Measurements from ENCODE around the gene FGF14.

FGF14 gene

DNA sequence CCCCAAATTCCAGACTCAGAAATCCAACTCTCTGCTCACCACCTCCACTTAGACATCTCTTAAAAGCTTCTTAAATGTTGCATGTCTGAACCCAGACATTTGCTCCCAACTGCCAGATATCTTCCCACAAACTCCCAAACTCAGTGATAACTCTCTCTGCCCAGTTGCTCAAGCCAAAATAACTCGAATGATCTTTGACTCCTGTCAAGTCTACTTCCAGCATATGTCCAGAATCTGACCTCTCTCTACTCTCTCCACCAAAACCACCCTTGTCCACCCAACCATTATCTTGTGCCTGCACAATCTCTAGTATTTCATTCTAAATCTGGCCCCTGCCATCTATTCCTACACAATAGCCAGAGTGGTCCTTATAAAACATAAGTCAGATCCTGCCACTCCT lies 99.3 kb downstream of the FGF14 start:
- DNase-seq, result no peak

DNA sequence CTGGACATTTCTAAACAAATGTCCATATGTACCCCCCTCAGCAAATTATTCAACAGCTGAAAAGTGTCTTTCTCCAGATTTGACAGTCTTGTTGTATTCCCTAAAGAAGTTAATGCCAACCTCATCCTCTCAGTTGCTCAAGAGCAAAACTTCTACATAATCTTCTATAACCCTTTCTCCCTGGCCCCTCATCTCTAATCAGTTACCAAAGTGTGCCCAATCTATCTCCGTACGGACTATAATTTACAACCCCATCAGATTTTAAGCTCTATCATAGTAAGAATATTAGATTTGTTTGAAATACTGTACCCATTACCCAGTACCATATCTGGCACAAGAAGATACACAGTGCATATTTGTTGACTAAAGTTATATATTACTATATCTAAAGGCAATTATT lies 101.5 kb downstream of the FGF14 start:
- no peak for DNase-seq

- DNase-seq, result no peak
Observed at GRCh38 chr13:102299366-102299765, 102.5 kb downstream of the FGF14 start.

- DNase-seq, result no peak
Observed at GRCh38 chr13:102298051-102298450, 103.8 kb downstream of the FGF14 start.

- DNase-seq, result no peak
Observed at GRCh38 chr13:102295316-102296048, 106.4 kb downstream of the FGF14 start.

GRCh38 chr13:102294407-102295018 lies 107.3 kb downstream of the FGF14 start:
- DNase-seq, result no peak

DNA sequence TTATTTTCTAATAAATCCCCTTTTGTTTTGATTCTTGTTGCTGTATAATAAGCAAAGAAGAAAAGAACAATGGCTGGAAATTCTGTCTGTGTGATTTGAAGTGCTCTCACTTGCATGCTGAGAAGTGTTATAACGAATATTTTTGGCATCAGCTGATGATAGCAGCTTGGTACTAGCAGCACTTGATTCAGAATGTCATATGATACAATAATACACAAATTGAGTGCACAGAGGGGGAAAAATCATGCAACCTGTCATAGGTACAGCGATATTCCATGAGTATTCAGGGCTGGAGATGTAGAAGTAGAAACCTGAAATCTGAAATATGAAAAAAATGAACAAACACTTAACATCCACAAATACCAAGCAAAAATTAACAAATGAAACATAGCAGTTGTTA lies 108.1 kb downstream of the FGF14 start:
- DNase-seq, result peak; percentile 59

DNA sequence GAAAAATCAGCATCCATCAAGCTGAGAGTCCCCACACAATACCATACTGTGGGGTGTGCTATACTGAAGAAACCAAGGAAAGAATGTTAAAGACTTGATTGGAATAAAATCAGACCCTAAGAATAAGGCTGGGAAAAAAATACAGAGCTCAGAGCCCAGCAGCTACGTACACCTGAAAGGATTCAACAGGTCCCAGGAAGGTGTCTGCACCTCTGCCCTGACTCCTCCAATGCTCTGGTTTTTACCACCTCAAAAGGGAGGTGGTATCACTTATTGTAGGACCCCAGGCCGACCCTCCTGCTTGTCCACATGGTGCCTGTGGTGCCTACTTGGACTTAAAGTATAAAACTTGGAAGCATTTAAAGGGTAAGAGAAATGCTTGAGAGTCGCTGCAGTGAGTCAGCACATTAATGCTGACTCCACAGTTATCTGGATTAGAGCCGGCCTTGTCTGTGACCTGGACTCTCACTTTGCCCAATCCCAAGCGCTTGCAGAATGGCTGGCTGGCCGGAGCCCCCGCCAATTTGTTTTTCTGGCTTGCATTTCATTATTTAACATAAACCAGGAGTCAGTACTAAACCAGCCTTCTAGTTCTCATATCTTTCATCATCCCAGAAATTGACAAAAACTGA lies 110.1 kb downstream of the FGF14 start:
- DNase-seq, result no peak

- DNase-seq, result no peak
Observed at GRCh38 chr13:102289606-102290005, 112.2 kb downstream of the FGF14 start.

DNA sequence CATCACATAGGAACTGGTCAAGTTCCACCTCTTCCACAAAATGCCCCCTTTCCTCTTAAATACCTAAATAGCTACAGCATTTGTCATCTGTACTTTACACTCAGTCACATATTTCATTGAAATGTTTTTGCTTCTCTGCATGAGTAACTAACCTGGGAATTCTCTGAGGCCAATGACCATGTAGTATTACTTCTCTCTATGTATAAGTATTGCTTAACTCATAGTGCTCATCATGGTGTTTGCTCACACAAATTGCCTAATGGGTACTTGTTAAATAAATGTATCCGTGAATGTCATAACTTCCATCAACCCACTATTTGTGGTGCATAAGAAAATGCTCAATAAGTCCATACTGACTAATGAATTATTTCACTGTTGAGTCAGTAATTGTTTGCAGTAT lies 115.5 kb downstream of the FGF14 start:
- no peak for DNase-seq

GRCh38 chr13:102280366-102280765 lies 121.5 kb downstream of the FGF14 start:
- no peak for DNase-seq

GRCh38 chr13:102277286-102277685 lies 124.6 kb downstream of the FGF14 start:
- no peak for DNase-seq

DNA sequence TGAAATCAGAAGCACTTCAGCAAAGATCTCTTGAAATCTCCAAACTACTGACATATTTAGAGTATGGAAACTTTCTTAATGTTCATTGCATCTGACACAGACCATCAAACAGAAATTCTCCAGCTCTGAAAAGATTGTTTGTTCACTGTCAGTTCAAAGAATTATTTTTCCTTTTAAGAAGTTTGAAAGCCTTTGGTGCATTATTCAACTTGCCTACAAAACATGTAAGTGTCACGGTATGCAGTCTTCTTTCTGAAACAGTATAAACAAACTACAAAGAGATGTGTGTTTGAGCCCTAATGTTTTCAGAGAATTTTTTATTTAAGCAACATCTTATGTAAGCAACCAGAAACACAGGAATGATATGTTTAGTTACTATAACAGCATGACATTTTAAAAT lies 125.4 kb downstream of the FGF14 start:
- DNase-seq, result no peak

DNA sequence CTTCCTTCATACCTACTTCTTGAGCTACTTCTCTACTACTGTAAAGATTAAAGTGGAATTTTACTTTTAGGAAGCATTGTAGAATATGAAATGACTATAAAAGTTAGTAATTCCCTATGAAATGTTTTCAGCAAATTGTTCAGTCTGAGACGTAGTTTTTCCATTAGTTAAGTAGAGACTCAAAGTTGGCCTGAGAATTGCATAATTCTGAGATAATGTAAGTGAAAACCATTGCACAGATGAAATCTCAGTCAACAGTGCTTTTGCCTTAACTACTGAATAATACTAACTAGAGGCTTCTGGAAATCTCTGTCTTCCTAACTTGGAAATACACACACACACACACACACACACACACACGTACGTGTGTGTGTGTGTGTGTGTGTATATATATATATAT lies 125.9 kb downstream of the FGF14 start:
- no peak for DNase-seq

DNA sequence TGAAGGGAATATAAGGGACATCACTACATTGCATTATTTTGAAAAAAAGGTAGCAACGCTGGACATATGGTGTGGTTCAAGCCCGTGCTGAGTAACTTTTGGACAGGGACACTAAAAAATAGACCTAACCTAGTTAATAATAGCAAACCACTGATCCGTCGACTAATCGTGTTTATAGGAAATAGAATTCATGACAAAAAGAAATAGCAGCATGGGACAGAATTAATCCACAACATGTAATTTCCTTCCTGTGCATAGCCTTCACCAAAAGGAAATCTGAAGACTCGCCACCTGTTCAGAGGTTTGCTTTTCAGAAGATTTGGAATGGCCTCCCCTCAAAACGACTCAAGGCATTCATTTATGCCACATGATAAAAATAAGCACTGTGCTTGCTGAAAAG lies 128.7 kb downstream of the FGF14 start:
- DNase-seq, result no peak

GRCh38 chr13:102267191-102267590 lies 134.7 kb downstream of the FGF14 start:
- no peak for DNase-seq

DNA sequence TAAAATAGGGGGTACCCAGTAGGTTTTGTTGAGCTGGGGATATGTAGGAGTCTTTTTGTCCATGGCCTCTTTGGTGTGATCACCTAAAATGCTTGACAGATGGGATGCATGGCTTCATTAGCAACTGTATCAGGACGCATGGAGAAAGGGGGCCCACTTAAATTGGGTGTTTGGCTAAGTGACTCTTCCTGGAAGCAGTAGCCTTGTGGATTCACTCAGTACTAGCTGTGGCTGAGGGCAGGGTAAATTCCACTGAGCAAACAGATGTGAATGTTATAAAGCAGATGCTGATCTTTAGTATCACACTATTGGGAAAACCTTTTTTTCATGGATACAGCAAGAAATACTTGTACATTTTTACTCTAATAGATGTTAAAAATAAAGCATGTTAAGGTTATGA lies 140.0 kb downstream of the FGF14 start:
- peak; percentile 33 for DNase-seq

GRCh38 chr13:102261316-102261715 lies 140.5 kb downstream of the FGF14 start:
- no peak for DNase-seq

DNA sequence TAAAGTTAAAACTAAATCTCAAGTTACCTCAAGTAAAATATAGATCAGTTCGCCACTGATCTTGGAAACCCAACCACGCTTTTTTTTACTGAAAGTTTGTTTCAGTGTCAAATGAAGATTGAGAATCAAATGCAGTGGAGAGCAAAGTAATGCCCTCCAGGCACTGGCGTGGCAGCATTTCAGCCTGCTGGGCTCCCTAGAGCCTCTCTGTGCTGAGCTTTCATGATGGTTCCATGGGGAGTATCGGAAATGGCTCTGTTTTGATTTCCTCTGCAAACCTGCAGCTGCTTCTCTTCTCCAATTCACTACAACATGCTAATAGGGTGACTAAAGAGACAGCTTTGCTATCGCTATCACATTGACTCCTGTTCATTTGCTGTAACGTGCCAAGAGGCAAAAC lies 141.6 kb downstream of the FGF14 start:
- DNase-seq, result no peak

- no peak for DNase-seq
Observed at GRCh38 chr13:102255409-102255808, 146.4 kb downstream of the FGF14 start.

GRCh38 chr13:102251817-102252216 lies 150.0 kb downstream of the FGF14 start:
- no peak for DNase-seq

DNA sequence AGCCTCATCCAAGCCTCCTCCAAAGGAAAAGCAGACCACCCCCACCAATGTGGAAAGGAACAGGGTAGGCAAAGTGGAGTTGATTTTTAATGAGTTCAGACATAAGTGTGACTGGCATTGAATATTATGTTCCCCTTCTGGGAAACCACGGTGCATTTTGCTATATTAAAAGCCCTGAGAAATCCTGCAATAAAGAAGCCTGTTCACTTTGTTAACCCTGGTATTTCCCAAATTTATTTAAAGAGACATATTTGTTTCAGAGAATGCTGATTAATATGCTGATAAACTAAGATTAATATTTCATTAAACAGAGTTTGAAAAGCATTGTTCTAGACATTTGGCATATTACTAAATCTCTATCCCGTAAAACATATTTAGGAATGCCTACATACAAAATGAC lies 151.4 kb downstream of the FGF14 start:
- DNase-seq, result no peak

- DNase-seq, result no peak
Observed at GRCh38 chr13:102244607-102245227, 157.1 kb downstream of the FGF14 start.

GRCh38 chr13:102240110-102240509 lies 161.7 kb downstream of the FGF14 start:
- no peak for DNase-seq
